Motor neuron (in vitro differentiated cells): ENCODE measurements around the gene SERINC3. TPM values are rescaled to one million over a fixed set of nuclear protein-coding genes. Genes with fewer than 3 reads are reported as not detected.
A peak's percentile ranks its signal among the peaks of the same experiment; 100 is the strongest.

Experiments
- ATAC-seq, 8 experiments: fragments of 200-7000 bp; cut with Tn5 transposase; replicated peaks in 6 of 8; 2 replicates each; pipeline ENCODE4 v1.8.0; 2021; ENCODE audit warnings: mild to moderate bottlenecking in 8 of 8, moderate library complexity in 8 of 8
- H3K27ac ChIP-seq, 2 donors: fragments of 250-450 bp; sonication (Bioruptor Pico); 2 replicates each; pipeline ENCODE4 v1.9.0; 2021; ENCODE audit warnings: antibody characterized with exemption in 2 of 2, mild to moderate bottlenecking in 2 of 2, moderate library complexity in 1 of 2
- H3K4me1 ChIP-seq, 2 donors: fragments of 250-450 bp; sonication (Bioruptor Pico); replicated peaks in 1 of 2; 2 replicates each; pipeline ENCODE4 v1.6.1; 2021; ENCODE audit warnings: antibody characterized with exemption in 2 of 2, mild to moderate bottlenecking in 2 of 2, moderate library complexity in 1 of 2
- H3K4me3 ChIP-seq, 5 donors: fragments of 250-450 bp; sonication (Bioruptor Pico); 2 replicates each; pipeline ENCODE4 v1.9.0; 2021; ENCODE audit warnings: antibody characterized with exemption in 5 of 5, mild to moderate bottlenecking in 5 of 5, moderate library complexity in 4 of 5
- WGBS, 10 experiments: fragments of 450-650 bp; shearing (Covaris generic); methylation state at CpG; one replicate each; pipeline ENCODE4 v1.0.0; 2022; 5-methylcytosine and 5-hydroxymethylcytosine counted together
- in situ Hi-C, 9 experiments: fragments of 400-800 bp; cut with MboI; loops; one replicate each; pipeline ENCODE4 v1.15.0; 2021; ENCODE audit warnings: low sequenced_read_pairs in 9 of 9, low pct_unique_long_range_greater_than_20kb in 2 of 9; ENCODE audit not compliant: unreplicated experiment in 9 of 9
- total RNA-seq, 8 experiments: library from RNA; unstranded; fragments of 300-600 nt; gene quantifications; 2 replicates each; pipeline versions ENCODE4 v1.2.3 to v1.2.4, GENCODE V29; 2022

SERINC3 gene
- total RNA-seq, 8 experiments from 2014 or later: 39.3 to 108 (median 61.1) TPM

DNA sequence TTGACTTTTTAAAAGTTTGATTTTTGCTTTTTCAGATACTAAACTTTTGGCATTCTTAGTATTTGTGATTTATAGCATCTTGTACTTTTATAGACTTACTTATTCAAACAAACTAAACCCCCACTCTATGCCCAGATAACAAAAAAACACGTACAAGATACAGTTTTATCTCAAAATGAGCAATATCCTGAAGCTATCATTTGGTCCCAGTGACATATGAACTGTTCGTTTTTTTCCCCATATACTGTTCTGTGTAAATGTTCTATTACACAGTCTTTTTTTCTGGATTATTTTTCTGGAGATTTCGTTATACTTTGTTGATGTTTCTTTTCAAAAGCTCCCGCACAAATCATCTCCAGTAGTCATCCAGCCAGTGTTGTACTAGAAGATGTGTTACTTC, 27.3 kb upstream of the SERINC3 start:
- in situ Hi-C loops: no loop called here
- Histone ChIP-seq H3K4me3 (no peak overlapping the region), H3K4me1 (peaks cover 0 to 6% of the 10 kb centered on the region in 2 donors), H3K27ac (no peak overlapping the region)
- WGBS, 10 experiments: 13 to 100% (median 87%) methylated on average over 1 to 4 of the region's 4 CpGs
- no peak for ATAC-seq

DNA sequence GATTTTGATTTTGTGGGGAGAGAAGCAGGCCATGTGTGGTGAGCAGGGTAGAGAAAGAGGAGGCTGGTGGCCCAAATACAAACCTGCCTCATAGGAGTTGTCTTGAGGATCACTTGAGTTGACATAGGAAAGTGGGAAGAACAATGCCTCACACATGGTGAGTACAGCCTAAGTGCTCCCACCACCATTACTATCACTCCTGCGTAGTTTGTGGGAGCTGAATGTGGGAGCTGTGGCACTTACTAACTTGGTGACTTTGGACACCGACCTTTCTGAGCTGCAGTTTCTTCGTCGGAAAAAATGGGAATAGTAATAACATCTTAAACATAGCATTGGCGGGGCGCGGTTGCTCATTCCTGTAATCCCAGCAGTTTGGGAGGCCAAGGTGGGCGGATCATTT, 25.5 kb upstream of the SERINC3 start:
- H3K4me1 ChIP-seq: peaks cover 0 to 4% of the 10 kb centered on the region in 2 donors
- in situ Hi-C loops: no loop called here
- no peak overlapping the region for H3K4me3 ChIP-seq
- ATAC-seq: no peak
- H3K27ac ChIP-seq: no peak overlapping the region
- 78 to 100% (median 98%) methylated on average over 1 to 7 of the region's 8 CpGs; no CpG with 5 or more reads in 1 of the 10 experiments for WGBS, 10 experiments

DNA sequence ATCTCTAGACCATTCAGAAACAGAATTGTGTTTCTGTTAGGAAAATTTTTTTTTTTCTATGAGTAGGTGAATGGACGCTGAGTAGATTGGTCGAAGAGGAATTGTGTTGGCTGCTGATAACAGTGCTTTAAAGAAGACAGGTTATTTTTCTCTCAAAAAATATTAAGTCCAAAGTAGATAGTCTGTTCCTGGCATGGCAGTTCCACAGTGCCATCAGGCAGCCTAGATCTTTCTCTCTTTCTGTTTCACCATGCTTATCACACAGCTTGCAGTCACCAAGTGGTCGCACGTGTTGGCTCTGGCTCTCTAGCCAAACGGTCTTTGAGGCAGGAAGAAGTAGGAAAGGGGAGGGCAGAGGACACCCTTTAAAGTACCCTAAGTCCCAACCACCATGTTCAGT, 22.4 kb upstream of the SERINC3 start:
- ATAC-seq: no peak
- in situ Hi-C loops: no loop called here
- peaks cover 0 to 6% of the 10 kb centered on the region in 2 donors for H3K4me1 ChIP-seq
- no peak overlapping the region for H3K4me3 ChIP-seq
- no peak overlapping the region for H3K27ac ChIP-seq
- WGBS, 10 experiments: 40 to 100% (median 89%) methylated on average over 1 to 5 of the region's 5 CpGs; no CpG with 5 or more reads in 1 of the 10 experiments

DNA sequence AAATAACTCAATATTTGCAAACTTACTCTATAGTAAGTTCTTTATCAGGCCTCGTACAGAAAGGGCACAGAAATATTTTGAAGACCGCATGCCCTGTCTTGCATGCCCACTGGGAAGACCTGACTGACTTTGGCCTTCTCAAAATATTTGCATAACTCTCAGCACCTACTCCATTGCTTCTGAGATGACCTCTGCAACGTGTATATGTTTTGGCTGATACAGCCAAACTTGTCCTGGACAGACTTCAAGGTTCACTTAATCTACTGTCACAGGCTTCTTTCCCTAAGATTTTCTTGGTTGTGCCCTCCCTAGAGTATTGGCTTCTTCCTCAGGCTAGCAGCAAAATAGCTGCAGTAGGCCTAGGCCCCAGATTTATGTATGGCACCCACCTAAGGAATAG, 21.5 kb upstream of the SERINC3 start:
- Histone ChIP-seq H3K27ac (no peak overlapping the region), H3K4me1 (peaks cover 0 to 6% of the 10 kb centered on the region in 2 donors), H3K4me3 (no peak overlapping the region)
- WGBS, 10 experiments: 73 to 100% (median 89%) methylated on average over 1 to 3 of the region's 3 CpGs
- no peak for ATAC-seq
- in situ Hi-C loops: no loop called here

DNA sequence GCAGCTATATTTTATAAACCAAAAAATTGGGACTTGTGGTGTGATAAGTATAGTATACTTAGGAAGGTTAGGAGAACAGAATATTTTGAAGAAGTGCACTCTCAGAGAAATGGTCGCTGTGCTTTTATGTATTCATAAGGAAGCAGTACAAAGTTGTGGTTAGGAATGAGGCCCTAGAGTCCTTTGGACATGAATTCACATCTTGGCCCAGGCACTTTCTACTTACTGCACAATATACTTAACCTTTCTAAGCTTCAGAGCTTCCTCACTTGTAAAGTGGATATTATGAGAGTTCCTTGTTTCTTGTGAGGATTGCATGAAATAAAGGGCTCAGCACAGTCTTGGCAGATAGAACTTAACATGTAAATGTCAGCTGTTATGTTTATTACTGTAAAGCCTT, 21.0 kb upstream of the SERINC3 start:
- no peak for ATAC-seq

DNA sequence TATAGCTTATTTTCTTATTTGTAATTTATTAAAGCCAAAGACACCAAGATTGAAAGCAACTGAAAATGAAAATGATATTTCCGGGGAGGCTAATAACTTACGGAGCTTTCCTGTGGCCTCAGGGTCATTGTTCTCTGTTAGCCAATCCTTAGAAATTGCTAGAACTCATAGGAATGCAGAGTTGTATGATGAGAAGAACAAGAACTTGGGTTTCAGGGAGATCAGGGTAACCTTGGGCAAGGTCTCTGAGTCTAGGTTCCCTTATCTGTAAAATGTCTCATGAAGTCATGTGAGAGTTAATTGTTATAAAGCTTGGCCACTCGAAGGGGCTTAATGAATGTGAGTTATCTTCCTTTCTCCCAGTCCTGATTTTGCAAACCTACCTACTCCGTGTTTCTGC, 20.1 kb upstream of the SERINC3 start:
- H3K4me3 ChIP-seq: no peak overlapping the region
- H3K4me1 ChIP-seq: peaks cover 0 to 3% of the 10 kb centered on the region in 2 donors
- no peak overlapping the region for H3K27ac ChIP-seq
- 42 to 100% (median 84%) methylated on average over 1 to 4 of the region's 4 CpGs for WGBS, 10 experiments
- no peak for ATAC-seq
- in situ Hi-C loops: no loop called here

More for the DNA sequence above, 21.0 kb upstream of the SERINC3 start:
- in situ Hi-C loops: no loop called here
- Histone ChIP-seq H3K27ac (no peak overlapping the region), H3K4me1 (peaks cover 0 to 3% of the 10 kb centered on the region in 2 donors), H3K4me3 (no peak overlapping the region)
- WGBS, 10 experiments: 14 to 100% (median 93%) methylated on average over 1 of the region's 1 CpG; no CpG with 5 or more reads in 2 of the 10 experiments

DNA sequence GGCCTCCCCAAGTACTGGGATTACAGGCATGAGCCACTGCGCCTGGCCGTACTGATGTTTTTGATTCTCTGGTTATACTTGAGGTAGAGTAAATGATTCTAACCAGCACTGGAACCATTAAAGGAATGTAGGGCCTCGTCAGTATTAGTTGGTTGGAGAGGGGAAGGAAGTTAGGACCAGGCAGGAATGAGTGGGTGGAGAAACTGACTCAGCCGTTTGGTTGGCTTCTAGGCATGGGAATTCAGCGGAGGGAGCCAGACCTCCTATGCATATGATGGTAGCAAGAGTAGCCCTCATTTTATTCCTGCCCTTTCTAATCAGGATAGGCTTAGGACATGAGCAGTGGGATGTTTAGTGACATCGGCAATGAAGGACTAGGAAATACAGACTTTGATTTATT, 19.0 kb upstream of the SERINC3 start:
- peaks cover 0 to 3% of the 10 kb centered on the region in 2 donors for H3K4me1 ChIP-seq
- in situ Hi-C loops: no loop called here
- 41 to 100% (median 92%) methylated on average over 1 to 6 of the region's 6 CpGs; no CpG with 5 or more reads in 3 of the 10 experiments for WGBS, 10 experiments
- no peak overlapping the region for H3K4me3 ChIP-seq
- no peak overlapping the region for H3K27ac ChIP-seq
- ATAC-seq: no peak

DNA sequence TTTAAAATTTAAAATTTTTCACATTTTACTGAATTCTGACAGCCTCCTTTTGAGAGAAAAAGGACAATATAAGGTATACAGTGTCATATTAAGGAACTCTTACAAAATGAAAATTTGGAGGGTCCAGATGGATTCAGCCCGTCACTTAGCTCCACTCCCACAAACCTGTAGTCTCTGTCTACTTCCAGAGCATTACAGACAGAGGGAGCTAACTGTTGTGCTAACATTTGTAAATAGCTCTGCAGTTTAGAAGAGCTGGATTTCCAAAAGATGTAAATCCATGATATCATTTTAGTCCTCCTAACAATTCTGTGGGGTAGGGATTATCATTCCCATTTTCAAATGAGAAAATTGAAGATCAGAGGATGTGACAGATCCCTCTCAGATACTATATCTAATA, 16.1 kb upstream of the SERINC3 start:
- in situ Hi-C loops: no loop called here
- Histone ChIP-seq H3K4me1 (peaks cover 0 to 6% of the 10 kb centered on the region in 2 donors), H3K27ac (no peak overlapping the region), H3K4me3 (no peak overlapping the region)
- WGBS, 10 experiments: 80 to 100% (median 100%) methylated on average over 1 of the region's 1 CpG; no CpG with 5 or more reads in 6 of the 10 experiments
- peak in 1 of 8 experiments; percentile 53 for ATAC-seq

DNA sequence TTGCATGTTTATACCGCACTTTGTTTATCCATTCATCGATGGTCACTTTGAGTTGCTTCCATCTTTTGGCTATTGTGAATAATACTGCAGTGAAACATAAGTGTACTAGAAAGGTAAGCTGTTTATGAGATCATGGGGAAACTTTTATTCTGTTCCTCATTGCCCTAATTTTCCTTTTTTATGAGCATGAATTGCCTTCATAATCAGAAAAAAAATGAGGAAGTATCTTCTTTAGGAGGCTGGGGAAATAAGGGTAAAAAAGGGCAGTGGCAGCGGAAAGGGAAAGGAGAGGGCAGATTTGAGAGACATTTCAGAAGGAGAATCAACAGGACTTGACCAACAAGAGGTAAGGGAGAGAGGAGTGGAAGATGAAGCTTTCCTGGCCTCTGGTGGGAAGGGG, 14.3 kb upstream of the SERINC3 start:
- H3K4me3 ChIP-seq: no peak overlapping the region
- no peak overlapping the region for H3K27ac ChIP-seq
- H3K4me1 ChIP-seq: peaks cover 6 to 11% of the 10 kb centered on the region in 2 donors
- 78 to 100% (median 98%) methylated on average over 1 to 3 of the region's 3 CpGs for WGBS, 10 experiments
- no peak for ATAC-seq
- in situ Hi-C loops: no loop called here

DNA sequence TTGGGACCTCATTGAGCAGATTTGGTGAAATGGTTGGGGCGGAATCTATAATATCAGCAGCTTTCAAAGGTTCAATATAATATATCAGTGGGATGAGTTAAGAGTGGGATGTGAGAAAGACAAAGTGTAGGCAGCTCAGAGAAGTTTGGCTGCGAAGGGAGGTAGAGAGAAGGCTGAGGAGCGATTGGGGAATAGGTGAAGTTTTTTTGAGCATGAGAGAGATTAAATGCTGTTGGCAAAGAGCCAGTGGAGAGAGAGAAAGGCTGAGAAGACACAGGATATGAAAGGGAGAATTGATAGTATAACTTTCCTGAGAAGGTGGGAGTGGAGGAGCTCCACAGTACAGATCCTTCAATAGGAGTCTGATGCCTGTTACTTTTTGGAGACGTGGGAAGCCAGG, 12.1 kb upstream of the SERINC3 start:
- H3K4me1 ChIP-seq: peaks cover 6 to 13% of the 10 kb centered on the region in 2 donors
- in situ Hi-C loops: no loop called here
- no peak for ATAC-seq
- H3K4me3 ChIP-seq: no peak overlapping the region
- 57 to 100% (median 83%) methylated on average over 1 to 4 of the region's 4 CpGs; no CpG with 5 or more reads in 2 of the 10 experiments for WGBS, 10 experiments
- no peak overlapping the region for H3K27ac ChIP-seq

DNA sequence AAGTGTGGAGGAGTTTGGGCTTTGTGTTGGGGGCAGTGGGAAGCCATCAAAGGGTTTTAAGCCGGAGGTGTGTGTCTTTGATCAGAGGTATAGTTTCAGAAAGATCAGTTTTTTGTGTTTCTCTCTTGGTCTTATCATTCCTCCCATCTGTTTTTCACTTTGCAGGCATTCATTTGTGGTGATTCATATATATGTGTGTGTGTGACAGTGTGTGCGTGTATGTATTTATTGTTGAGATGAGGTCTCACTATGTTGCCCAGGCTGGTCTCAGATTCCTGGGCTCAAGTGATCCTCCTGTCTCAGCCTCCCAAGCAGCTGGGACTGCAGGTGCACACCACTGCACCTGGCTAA, 11.1 kb upstream of the SERINC3 start:
- no peak for ATAC-seq
- Histone ChIP-seq H3K27ac (no peak overlapping the region), H3K4me3 (peak overlapping the region in 3 of 5 donors; percentile 55 to 67 (median 67)), H3K4me1 (peaks cover 6 to 13% of the 10 kb centered on the region in 2 donors)
- in situ Hi-C loops: no loop called here
- WGBS, 10 experiments: 0 to 100% methylated on average over 1 of the region's 2 CpGs; no CpG with 5 or more reads in 8 of the 10 experiments

DNA sequence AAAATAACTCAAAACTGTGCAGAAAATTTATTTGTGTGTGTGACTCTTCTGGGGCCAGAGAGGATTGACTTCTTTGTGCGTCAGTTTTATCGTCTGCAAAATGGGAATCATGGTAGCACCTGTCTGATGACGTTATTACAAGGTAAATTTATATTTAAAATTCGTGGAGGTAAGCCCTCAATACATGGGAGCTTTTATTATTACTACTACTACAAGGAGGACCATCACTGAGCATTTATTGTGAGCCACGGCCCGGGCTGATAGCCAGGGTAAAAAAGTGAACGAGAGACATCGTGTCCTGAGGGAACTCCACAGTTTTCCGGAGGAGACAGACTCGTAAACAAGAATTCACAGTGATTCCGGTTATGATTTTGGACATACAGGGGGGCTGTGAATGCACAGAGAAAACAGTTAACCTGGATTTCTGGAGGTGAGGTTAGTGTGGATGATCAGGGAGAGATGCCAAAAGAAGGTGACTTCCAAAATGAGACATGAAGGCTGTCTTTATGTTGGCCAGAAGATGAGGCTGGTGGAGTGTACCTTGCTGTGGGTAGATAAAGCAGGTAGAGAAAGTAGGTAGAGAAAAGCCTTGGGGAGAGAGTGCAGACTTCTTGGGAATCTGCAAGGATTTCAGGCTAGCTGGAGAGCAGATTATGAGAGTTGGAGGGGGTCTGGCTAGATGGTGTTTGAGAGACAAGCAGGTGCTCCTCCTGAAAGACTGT, 10.6 kb upstream of the SERINC3 start:
- no peak for ATAC-seq
- Histone ChIP-seq H3K4me1 (peaks cover 6 to 13% of the 10 kb centered on the region in 2 donors), H3K27ac (no peak overlapping the region), H3K4me3 (peak overlapping the region; percentile 54 to 67 (median 67))
- WGBS, 10 experiments: 0 to 40% (median 14%) methylated on average over 1 to 11 of the region's 11 CpGs
- in situ Hi-C loops: no loop called here

DNA sequence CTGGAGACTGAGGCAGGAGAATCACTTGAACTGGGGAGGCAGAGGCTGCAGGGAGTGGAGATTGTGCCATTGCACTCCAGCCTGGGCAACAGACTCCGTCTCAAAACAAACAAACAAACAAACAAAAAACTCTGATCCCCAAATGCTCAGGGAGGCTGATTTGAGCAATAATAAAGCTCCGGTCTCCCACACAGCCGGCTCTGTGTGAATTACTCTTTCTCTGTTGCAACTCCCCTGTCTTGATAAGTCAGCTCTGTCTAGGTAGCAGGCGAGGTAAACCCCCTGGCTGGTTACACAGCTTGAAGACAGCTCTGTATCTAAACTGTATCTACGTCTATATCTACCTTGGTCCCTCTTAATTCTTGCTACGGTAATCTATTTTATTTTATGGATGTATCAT, 6.4 kb upstream of the SERINC3 start:
- Histone ChIP-seq H3K4me1 (peaks cover 6 to 13% of the 10 kb centered on the region in 2 donors), H3K4me3 (no peak overlapping the region), H3K27ac (no peak overlapping the region)
- in situ Hi-C loops: no loop called here
- WGBS, 10 experiments: 60 to 100% (median 93%) methylated on average over 1 to 5 of the region's 6 CpGs; no CpG with 5 or more reads in 4 of the 10 experiments
- ATAC-seq: no peak

DNA sequence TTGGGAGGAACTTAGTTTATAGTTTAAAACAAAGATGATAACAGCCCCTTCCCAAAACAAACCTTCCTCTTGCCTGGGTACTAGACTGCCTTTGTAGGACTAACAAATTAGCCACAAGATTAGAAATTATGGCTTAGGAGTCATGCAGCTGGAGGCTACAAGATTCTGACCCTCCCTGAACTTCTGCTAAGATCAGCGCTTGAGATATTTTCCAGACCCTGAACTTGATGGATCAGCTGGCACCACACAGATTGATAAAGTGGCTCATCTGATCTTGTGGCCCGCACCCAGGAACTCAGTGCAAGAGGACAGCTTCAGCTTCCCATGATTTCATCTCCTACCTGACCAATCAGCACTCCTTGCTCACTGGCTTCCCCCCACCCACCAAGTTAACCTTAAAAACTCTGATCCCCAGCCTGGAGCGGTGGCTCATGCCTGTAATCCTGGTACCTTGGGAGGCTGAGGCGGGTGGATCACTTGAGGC, 5.9 kb upstream of the SERINC3 start:
- ATAC-seq: no peak
- Histone ChIP-seq H3K4me3 (no peak overlapping the region), H3K4me1 (peaks cover 5 to 8% of the 10 kb centered on the region in 2 donors), H3K27ac (no peak overlapping the region)
- WGBS, 10 experiments: 17 to 91% (median 82%) methylated on average over 1 to 3 of the region's 4 CpGs; no CpG with 5 or more reads in 4 of the 10 experiments
- in situ Hi-C loops: no loop called here
